OCI-LY7 (cell line): ENCODE data around the gene ERCC6L. TPM values are rescaled to one million over a fixed set of nuclear protein-coding genes. Genes with fewer than 3 reads are reported as not detected.

ENCODE experiments used
- BruUV-seq: library from RNA; stranded (reverse); fragments of 400-500 nt; replicated peaks from 2 replicates; lab custom pipeline; 2021; lab: Mats Ljungman, UMichigan
- CTCF ChIA-PET: fragments of 300-600 bp; sonication (Branson Sonifier 250); formaldehyde crosslinking; loops from one replicate; lab custom pipeline; 2022; ENCODE audit warnings: antibody characterized with exemption; ENCODE audit not compliant: unreplicated experiment; lab: Charles Lee
- POLR2A ChIA-PET: fragments of 300-600 bp; sonication (Branson Sonifier 250); formaldehyde crosslinking; loops from one replicate; lab custom pipeline; 2022; ENCODE audit warnings: antibody characterized with exemption; lab: Charles Lee
- DNase-seq: peaks from one replicate; pipeline ENCODE4 v3.0.0-alpha.2; 2015; ENCODE audit warnings: low spot score
- H2AFZ ChIP-seq: fragments of 200-600 bp; sonication (generic), shearing (Covaris generic); 2 replicates; pipeline ENCODE4 v1.6.1; 2014; ENCODE audit warnings: mild to moderate bottlenecking, antibody characterized with exemption, low read length, moderate library complexity
- H3K27ac ChIP-seq: fragments of 200-600 bp; sonication (generic); 2 replicates; pipeline ENCODE4 v1.5.1; 2014; ENCODE audit warnings: mixed run types, low read depth, mild to moderate bottlenecking, moderate library complexity, low read length, inconsistent platforms; ENCODE audit not compliant: poor library complexity, severe bottlenecking
- H3K36me3 ChIP-seq: fragments of 200-600 bp; sonication (generic); 2 replicates; pipeline ENCODE4 v1.6.1; 2014; ENCODE audit warnings: mild to moderate bottlenecking, antibody characterized with exemption, low read length, moderate library complexity, mixed read lengths; ENCODE audit not compliant: insufficient read depth
- H3K4me1 ChIP-seq: fragments of 200-600 bp; sonication (generic); 2 replicates; pipeline ENCODE4 v1.5.1; 2014; ENCODE audit warnings: mild to moderate bottlenecking, low read length; ENCODE audit not compliant: insufficient read depth, poor library complexity, severe bottlenecking
- H3K4me2 ChIP-seq: fragments of 200-600 bp; sonication (generic); 2 replicates; pipeline ENCODE4 v1.6.1; 2014; ENCODE audit warnings: mild to moderate bottlenecking, low read length
- H3K4me3 ChIP-seq: fragments of 200-600 bp; sonication (generic); 2 replicates; pipeline ENCODE4 v1.5.1; 2014; ENCODE audit warnings: mild to moderate bottlenecking, low read depth, low read length; ENCODE audit not compliant: poor library complexity, severe bottlenecking
- H3K79me2 ChIP-seq: fragments of 200-600 bp; sonication (generic); 2 replicates; pipeline ENCODE4 v1.6.1; 2016; ENCODE audit warnings: low read depth, mild to moderate bottlenecking, low read length, moderate library complexity, mixed read lengths; ENCODE audit not compliant: insufficient read depth
- H3K9me2 ChIP-seq: fragments of 200-600 bp; sonication (generic); 2 replicates; pipeline ENCODE4 v1.6.1; 2016; ENCODE audit warnings: mild to moderate bottlenecking, low read length, mixed read lengths; ENCODE audit not compliant: insufficient read depth
- H3K9me3 ChIP-seq: fragments of 200-600 bp; sonication (generic); 2 replicates; pipeline ENCODE4 v1.6.1; 2014; ENCODE audit warnings: mild to moderate bottlenecking, mixed run types, low read length, mixed read lengths
- H4K20me1 ChIP-seq: fragments of 200-600 bp; sonication (generic); 2 replicates; pipeline ENCODE4 v1.6.1; 2014; ENCODE audit warnings: mild to moderate bottlenecking, antibody characterized with exemption, low read length, moderate library complexity, mixed read lengths; ENCODE audit not compliant: insufficient read depth
- EZH2phosphoT487 ChIP-seq: fragments of 200-600 bp; sonication (generic); IDR thresholded peaks from 2 replicates; pipeline ENCODE4 v1.6.1; 2018; ENCODE audit warnings: low read depth, borderline replicate concordance, mild to moderate bottlenecking, mixed run types, antibody characterized with exemption, low read length, moderate library complexity, mixed read lengths
- intact Hi-C: fragments of 100-400 bp; cut with micrococcal nuclease; formaldehyde crosslinking; loops from one replicate; pipeline ENCODE4 v1.10.0; 2022; ENCODE audit not compliant: unreplicated experiment
- total RNA-seq, 2 experiments: library from RNA; depleted of rRNA in 1 of 2; stranded (reverse); fragments of >200 nt in 1 of 2; shearing (Covaris generic) in 1 of 2; gene quantifications; 2 replicates each; pipeline ENCODE4 v1.2.3, GENCODE V29; 2014 to 2022
- TF ChIP-seq, protein P1 (sequence below): fragments of 200-600 bp; sonication (generic); conservative IDR thresholded peaks from 2 replicates; pipeline ENCODE4 v1.5.1; 2014; ENCODE audit warnings: mild to moderate bottlenecking, antibody characterized with exemption, low read length, moderate library complexity, mixed read lengths

ERCC6L gene
- total RNA-seq, 2 experiments from 2014 or later: 12.6 to 14.1 TPM

DNA sequence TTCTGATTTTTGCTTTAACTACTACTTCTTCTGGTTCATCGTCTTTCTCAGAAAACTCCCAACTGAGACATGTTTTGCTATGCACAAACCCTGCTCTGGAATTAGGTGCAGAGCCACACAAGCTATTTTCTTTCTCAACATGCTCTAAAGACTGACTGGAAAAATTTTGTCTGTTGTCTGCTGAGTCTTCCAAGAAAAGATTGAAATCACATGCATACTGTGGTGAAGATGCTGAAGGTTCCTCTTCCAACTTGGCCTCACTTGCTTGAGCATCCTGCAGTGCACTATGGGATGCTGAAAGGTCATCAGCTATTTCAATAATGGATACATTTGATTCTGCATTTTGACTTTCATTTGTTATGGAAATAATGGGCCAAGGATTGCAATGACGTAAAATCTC is 33.1 kb downstream of the ERCC6L start:
- no peaks in the 10 kb centered on the region for H3K4me1 ChIP-seq
- no peak overlapping the region for H3K4me3 ChIP-seq
- no peak overlapping the region for H3K27ac ChIP-seq
- ChIA-PET CTCF (no interaction called here), POLR2A (interaction anchor here (1.2 kb wide), 1 partner anchor 33 kb away, joined by 3 read pairs; the partner anchor contains the start of gene ERCC6L)
- no peaks in the 10 kb centered on the region for H4K20me1 ChIP-seq
- H3K9me3 ChIP-seq: no peaks in the 10 kb centered on the region
- intact Hi-C loops: no loop called here
- TF ChIP-seq EZH2phosphoT487: no peak
- TF ChIP-seq, protein P1, sequence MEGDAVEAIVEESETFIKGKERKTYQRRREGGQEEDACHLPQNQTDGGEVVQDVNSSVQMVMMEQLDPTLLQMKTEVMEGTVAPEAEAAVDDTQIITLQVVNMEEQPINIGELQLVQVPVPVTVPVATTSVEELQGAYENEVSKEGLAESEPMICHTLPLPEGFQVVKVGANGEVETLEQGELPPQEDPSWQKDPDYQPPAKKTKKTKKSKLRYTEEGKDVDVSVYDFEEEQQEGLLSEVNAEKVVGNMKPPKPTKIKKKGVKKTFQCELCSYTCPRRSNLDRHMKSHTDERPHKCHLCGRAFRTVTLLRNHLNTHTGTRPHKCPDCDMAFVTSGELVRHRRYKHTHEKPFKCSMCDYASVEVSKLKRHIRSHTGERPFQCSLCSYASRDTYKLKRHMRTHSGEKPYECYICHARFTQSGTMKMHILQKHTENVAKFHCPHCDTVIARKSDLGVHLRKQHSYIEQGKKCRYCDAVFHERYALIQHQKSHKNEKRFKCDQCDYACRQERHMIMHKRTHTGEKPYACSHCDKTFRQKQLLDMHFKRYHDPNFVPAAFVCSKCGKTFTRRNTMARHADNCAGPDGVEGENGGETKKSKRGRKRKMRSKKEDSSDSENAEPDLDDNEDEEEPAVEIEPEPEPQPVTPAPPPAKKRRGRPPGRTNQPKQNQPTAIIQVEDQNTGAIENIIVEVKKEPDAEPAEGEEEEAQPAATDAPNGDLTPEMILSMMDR: no peak
- H2AFZ ChIP-seq: no peak overlapping the region
- no peak for DNase-seq
- no TSS peak for BruUV-seq
- H3K9me2 ChIP-seq: no peaks in the 10 kb centered on the region
- no peak overlapping the region for H3K4me2 ChIP-seq
- peaks cover 37% of the 10 kb centered on the region for H3K36me3 ChIP-seq
- H3K79me2 ChIP-seq: peaks cover 5% of the 10 kb centered on the region; the same call in 1 of the 2 replicates

- TF ChIP-seq EZH2phosphoT487: no peak
- TF ChIP-seq, protein P1: no peak
- POLR2A ChIA-PET: interaction anchor here (0.7 kb wide), 1 partner anchor 10 kb away, joined by 3 read pairs; no protein-coding TSS in a partner anchor
- no TSS peak for BruUV-seq
- no peak for DNase-seq
- Histone ChIP-seq H3K79me2 (no peaks in the 10 kb centered on the region), H3K27ac (no peak overlapping the region), H3K4me1 (no peaks in the 10 kb centered on the region), H3K9me2 (no peaks in the 10 kb centered on the region), H3K36me3 (peaks cover 52% of the 10 kb centered on the region), H2AFZ (no peak overlapping the region), H3K4me3 (no peak overlapping the region), H3K9me3 (no peaks in the 10 kb centered on the region), H4K20me1 (no peaks in the 10 kb centered on the region), H3K4me2 (no peak overlapping the region)
- CTCF ChIA-PET: no interaction called here
- intact Hi-C loops: no loop called here
Measured at GRCh38 chrX:72203421-72203820, 35.4 kb downstream of the ERCC6L start.

- TF ChIP-seq EZH2phosphoT487: no peak
- TF ChIP-seq, protein P1: no peak
- BruUV-seq: no TSS peak
- Histone ChIP-seq H3K4me3 (no peak overlapping the region), H2AFZ (no peak overlapping the region), H4K20me1 (no peaks in the 10 kb centered on the region), H3K27ac (no peak overlapping the region), H3K4me1 (no peaks in the 10 kb centered on the region), H3K9me2 (no peaks in the 10 kb centered on the region), H3K79me2 (no peaks in the 10 kb centered on the region), H3K36me3 (peaks cover 51% of the 10 kb centered on the region), H3K4me2 (no peak overlapping the region), H3K9me3 (no peaks in the 10 kb centered on the region)
- intact Hi-C loops: no loop called here
- ChIA-PET POLR2A (interaction anchor here (0.5 to 1.1 kb wide), 3 partner anchors 10 to 36 kb away, joined by 3 read pairs; partner anchors contain the start of gene ERCC6L), CTCF (no interaction called here)
- no peak for DNase-seq
Measured at GRCh38 chrX:72202792-72203401, 35.9 kb downstream of the ERCC6L start.
